PFSK-1 (cell line): ENCODE measurements around the gene HPD.

Experiments used
- POLR2AphosphoS5 ChIP-seq: IDR thresholded peaks from 2 replicates; pipeline ENCODE4 v1.6.1; 2012; ENCODE audit warnings: low read depth, mild to moderate bottlenecking, control low read depth, low read length, moderate library complexity
- REST ChIP-seq, 2 experiments: IDR thresholded peaks; 2 replicates each; pipeline versions ENCODE4 v1.6.1 to v1.8.0; 2011 to 2012; ENCODE audit warnings: low read depth in 2 of 2, low read length in 2 of 2, control low read depth in 1 of 2, inconsistent platforms in 1 of 2, mild to moderate bottlenecking in 1 of 2, moderate library complexity in 1 of 2; ENCODE audit not compliant: insufficient read depth in 1 of 2

GRCh38 chr12:121794534-121795033 is 64.1 kb downstream of the HPD start:
- TF ChIP-seq REST (IDR thresholded peaks at IDR 0.05; ENCODE audit: insufficient read depth in 1 of 2, low read depth in 2 of 2, low read length in 2 of 2) (no peak), POLR2AphosphoS5 (peak; percentile 39; the same call in 1 of the 2 replicates)
